Endothelial cell of umbilical vein (primary cell): ENCODE measurements around the gene FLVCR2. TPM values are rescaled to one million over a fixed set of nuclear protein-coding genes. Genes with fewer than 3 reads are reported as not detected.

Experiments
- BruUV-seq: library from RNA; stranded (reverse); fragments of 400-500 nt; replicated peaks from 2 replicates; lab custom pipeline; 2021; lab: Mats Ljungman, UMichigan
- CTCF ChIA-PET: fragments of 300-600, 350-600 bp; sonication (Branson Sonifier 250); formaldehyde crosslinking; loops from one replicate; lab custom pipeline; 2021; ENCODE audit warnings: antibody characterized with exemption, inconsistent platforms; lab: Charles Lee
- POLR2A ChIA-PET: fragments of 300-600, 350-600 bp; sonication (Branson Sonifier 250); formaldehyde crosslinking; loops from one replicate; lab custom pipeline; 2021; ENCODE audit warnings: antibody characterized with exemption, inconsistent platforms; lab: Charles Lee
- DNase-seq: peaks from one replicate; pipeline ENCODE4 v3.0.0-alpha.2; 2011; ENCODE audit warnings: low read depth, low spot score
- FAIRE-seq: peaks from 2 replicates; lab custom pipeline; 2011; peaks lifted over from hg19 to GRCh38; lab: Jason Lieb, UNC
- H2AFZ ChIP-seq: 2 replicates; pipeline ENCODE4 v1.6.0; 2012; ENCODE audit warnings: low read depth, low read length, control low read depth, inconsistent platforms
- H3K27ac ChIP-seq: 2 replicates; pipeline ENCODE4 v1.5.1; 2011; ENCODE audit warnings: low read depth, mild to moderate bottlenecking, control low read depth, low read length, moderate library complexity; ENCODE audit not compliant: insufficient read depth
- H3K27me3 ChIP-seq, 2 experiments: 2 replicates each; pipeline versions ENCODE4 v1.6.0 to v1.6.1; 2011; ENCODE audit warnings: low read length in 2 of 2, mixed read lengths in 1 of 2; ENCODE audit not compliant: control insufficient read depth in 2 of 2, insufficient read depth in 2 of 2
- H3K36me3 ChIP-seq, 2 experiments: 2 replicates in 1 of 2; 3 replicates in 1 of 2; pipeline ENCODE4 v1.5.1; 2011; ENCODE audit warnings: low read length in 2 of 2, mild to moderate bottlenecking in 1 of 2, moderate library complexity in 1 of 2; ENCODE audit not compliant: control insufficient read depth in 2 of 2, insufficient read depth in 2 of 2; ENCODE audit errors: extremely low read depth in 1 of 2
- H3K4me1 ChIP-seq: 3 replicates; pipeline ENCODE4 v1.5.1; 2011; ENCODE audit warnings: mild to moderate bottlenecking, low read length; ENCODE audit not compliant: control insufficient read depth, insufficient read depth; ENCODE audit errors: extremely low read depth
- H3K4me2 ChIP-seq: 2 replicates; pipeline ENCODE4 v1.6.1; 2011; ENCODE audit warnings: low read length, control low read depth, mixed read lengths; ENCODE audit not compliant: insufficient read depth
- H3K4me3 ChIP-seq, 3 experiments: fragments of 200-600 bp in 1 of 3; sonication (generic), shearing (Covaris generic) in 1 of 3; replicated peaks in 1 of 3; 2 replicates each; pipeline ENCODE4 v1.5.1; 2011 to 2016; ENCODE audit warnings: control low read depth in 3 of 3, low read length in 3 of 3, mild to moderate bottlenecking in 2 of 3, inconsistent platforms in 1 of 3, low read depth in 1 of 3, moderate library complexity in 1 of 3; ENCODE audit not compliant: insufficient read depth in 1 of 3
- H3K79me2 ChIP-seq: 2 replicates; pipeline ENCODE4 v1.6.0; 2012; ENCODE audit warnings: low read length, inconsistent platforms; ENCODE audit not compliant: control insufficient read depth, insufficient read depth
- H3K9ac ChIP-seq: replicated peaks from 2 replicates; pipeline ENCODE3; 2011; ENCODE audit warnings: low read length, control low read depth; ENCODE audit not compliant: insufficient read depth; ENCODE audit errors: extremely low read depth
- H3K9me1 ChIP-seq: replicated peaks from 3 replicates; pipeline ENCODE4 v1.6.0; 2011; ENCODE audit warnings: mild to moderate bottlenecking, low read length; ENCODE audit not compliant: control insufficient read depth, insufficient read depth; ENCODE audit errors: extremely low read depth
- H3K9me3 ChIP-seq: replicated peaks from 2 replicates; pipeline ENCODE4 v1.5.1; 2012; ENCODE audit warnings: low read length, inconsistent platforms; ENCODE audit not compliant: control insufficient read depth, insufficient read depth
- H4K20me1 ChIP-seq: replicated peaks from 2 replicates; pipeline ENCODE3; 2011; ENCODE audit warnings: mild to moderate bottlenecking, low read length; ENCODE audit not compliant: control insufficient read depth, insufficient read depth; ENCODE audit errors: extremely low read depth
- EZH2 ChIP-seq: IDR thresholded peaks from 2 replicates; pipeline ENCODE4 v1.6.1; 2012; ENCODE audit warnings: borderline replicate concordance, low read depth, mild to moderate bottlenecking, moderate library complexity, low read length, inconsistent platforms; ENCODE audit not compliant: severe bottlenecking
- FOS ChIP-seq: IDR thresholded peaks from 2 replicates; pipeline ENCODE4 v1.6.1; 2011; ENCODE audit warnings: mild to moderate bottlenecking, low read length, moderate library complexity, borderline replicate concordance; ENCODE audit not compliant: insufficient read depth
- GATA2 ChIP-seq: IDR thresholded peaks from 2 replicates; pipeline ENCODE4 v1.7.0; 2011; ENCODE audit warnings: low read depth, mild to moderate bottlenecking, moderate library complexity, mixed read lengths, low read length; ENCODE audit not compliant: insufficient read length, insufficient read depth
- JUN ChIP-seq: IDR thresholded peaks from 2 replicates; pipeline ENCODE4 v1.6.1; 2011; ENCODE audit warnings: borderline replicate concordance, low read depth; ENCODE audit not compliant: insufficient read length, insufficient read depth
- MAX ChIP-seq: IDR thresholded peaks from 2 replicates; pipeline ENCODE4 v1.6.1; 2011; ENCODE audit not compliant: insufficient read depth, insufficient read length
- MYC ChIP-seq: IDR thresholded peaks from one replicate; pipeline ENCODE4 v1.6.1; 2011; ENCODE audit warnings: mild to moderate bottlenecking, low read depth, low read length
- POLR2A ChIP-seq: IDR thresholded peaks from 2 replicates; pipeline ENCODE4 v1.6.1; 2012; ENCODE audit warnings: low read depth, mild to moderate bottlenecking, control low read depth, low read length
- POLR2AphosphoS5 ChIP-seq: IDR thresholded peaks from 2 replicates; pipeline ENCODE4 v1.6.1; 2012; ENCODE audit warnings: low read depth, mild to moderate bottlenecking, control low read depth, low read length, moderate library complexity; ENCODE audit not compliant: insufficient read depth
- dilution Hi-C: fragments of 300-500 bp; cut with MboI; formaldehyde crosslinking; loops from one replicate; pipeline ENCODE4 v1.15.0; 2019; ENCODE audit warnings: low sequenced_read_pairs; ENCODE audit not compliant: extremely low pct_ligation_motif_present
- intact Hi-C: fragments of 100-400 bp; cut with micrococcal nuclease; formaldehyde crosslinking; loops from one replicate; pipeline ENCODE4 v1.10.0; 2022
- polyA plus RNA-seq, 4 experiments: library from polyadenylated mRNA; depleted of rRNA in 3 of 4; stranded (reverse) in 3 of 4; unstranded in 1 of 4; fragments of >200 nt; gene quantifications; 2 replicates each; pipeline versions ENCODE4 v1.2.1 to v1.2.3, GENCODE V29; 2011 to 2012; ENCODE audit warnings: missing spikeins in 1 of 4
- total RNA-seq: library from RNA; stranded (reverse); gene quantifications from 2 replicates; pipeline ENCODE4 v1.2.3, GENCODE V29; 2021
- TF ChIP-seq, protein P1 (sequence below), 2 donors: IDR thresholded peaks; 1 replicate in 1 of 2; 2 replicates in 1 of 2; pipeline ENCODE4 v1.5.1; 2011; ENCODE audit warnings: low read length in 2 of 2, mild to moderate bottlenecking in 2 of 2, moderate library complexity in 2 of 2, control low read depth in 1 of 2, inconsistent platforms in 1 of 2, low read depth in 1 of 2; ENCODE audit not compliant: insufficient read depth in 1 of 2; ENCODE audit errors: extremely low read depth in 1 of 2

The FLVCR2 gene
- total and polyA plus RNA-seq, 2 donors (not counting 3 experiments of a cell fraction or from before 2014, with no cell fraction given), result 1.4 to 4.9 TPM

DNA sequence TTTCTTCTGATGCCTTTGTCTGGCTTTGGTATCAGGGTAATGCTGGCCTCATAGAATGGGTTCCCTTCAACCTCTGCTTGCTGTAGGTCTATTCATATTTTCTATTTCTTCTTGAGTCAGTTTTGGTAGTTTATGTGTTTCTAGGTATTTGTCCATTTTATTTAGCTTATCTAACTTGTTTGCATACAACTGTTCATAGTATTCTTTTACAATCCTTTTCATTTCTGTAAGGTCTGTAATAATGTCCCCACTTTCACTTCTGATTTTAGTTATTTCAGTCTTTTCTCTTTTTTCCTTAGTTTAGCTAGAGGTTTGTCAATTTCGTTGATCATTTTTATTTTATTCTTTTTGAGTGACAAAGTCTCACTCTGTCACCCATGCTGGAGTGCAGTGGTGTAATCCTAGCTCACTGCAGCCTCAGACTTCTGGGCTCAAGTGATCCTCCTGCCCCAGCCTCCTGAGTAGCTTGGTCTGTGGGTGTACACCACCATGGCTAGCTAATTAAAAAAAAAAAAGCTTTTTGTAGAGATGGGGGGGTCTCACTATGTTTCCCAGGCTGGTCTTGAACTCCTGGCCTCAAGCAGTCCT lies 94.3 kb downstream of the FLVCR2 start:
- Histone ChIP-seq H3K27ac (no peak overlapping the region), H3K9ac (no peak overlapping the region), H3K79me2 (peaks cover 64% of the 10 kb centered on the region), H3K4me2 (no peak overlapping the region), H3K36me3 (peaks cover 2 to 12% of the 10 kb centered on the region in 2 experiments), H3K9me3 (no peaks in the 10 kb centered on the region), H2AFZ (no peak overlapping the region), H4K20me1 (no peaks in the 10 kb centered on the region), H3K27me3 (no peaks in the 10 kb centered on the region), H3K9me1 (no peaks in the 10 kb centered on the region), H3K4me3 (no peak overlapping the region), H3K4me1 (no peaks in the 10 kb centered on the region)
- TF ChIP-seq POLR2AphosphoS5 (no peak), POLR2A (no peak), EZH2 (no peak), FOS (no peak), MAX (no peak), JUN (no peak), GATA2 (no peak), MYC (no peak)
- TF ChIP-seq, protein P1, sequence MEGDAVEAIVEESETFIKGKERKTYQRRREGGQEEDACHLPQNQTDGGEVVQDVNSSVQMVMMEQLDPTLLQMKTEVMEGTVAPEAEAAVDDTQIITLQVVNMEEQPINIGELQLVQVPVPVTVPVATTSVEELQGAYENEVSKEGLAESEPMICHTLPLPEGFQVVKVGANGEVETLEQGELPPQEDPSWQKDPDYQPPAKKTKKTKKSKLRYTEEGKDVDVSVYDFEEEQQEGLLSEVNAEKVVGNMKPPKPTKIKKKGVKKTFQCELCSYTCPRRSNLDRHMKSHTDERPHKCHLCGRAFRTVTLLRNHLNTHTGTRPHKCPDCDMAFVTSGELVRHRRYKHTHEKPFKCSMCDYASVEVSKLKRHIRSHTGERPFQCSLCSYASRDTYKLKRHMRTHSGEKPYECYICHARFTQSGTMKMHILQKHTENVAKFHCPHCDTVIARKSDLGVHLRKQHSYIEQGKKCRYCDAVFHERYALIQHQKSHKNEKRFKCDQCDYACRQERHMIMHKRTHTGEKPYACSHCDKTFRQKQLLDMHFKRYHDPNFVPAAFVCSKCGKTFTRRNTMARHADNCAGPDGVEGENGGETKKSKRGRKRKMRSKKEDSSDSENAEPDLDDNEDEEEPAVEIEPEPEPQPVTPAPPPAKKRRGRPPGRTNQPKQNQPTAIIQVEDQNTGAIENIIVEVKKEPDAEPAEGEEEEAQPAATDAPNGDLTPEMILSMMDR (IDR thresholded peaks at IDR 0.05; ENCODE audit: extremely low read depth in 1 of 2, insufficient read depth in 1 of 2, low read depth in 1 of 2, low read length in 2 of 2), result no peak
- POLR2A ChIA-PET, result no interaction called here
- FAIRE-seq (no peak), DNase-seq (no peak)
- CTCF ChIA-PET, result interaction anchor here (0.6 to 2.1 kb wide), 3 partner anchors 36 to 550 kb away, joined by 3 to 5 read pairs (median 3); no protein-coding TSS in a partner anchor
- intact Hi-C loops (no loop called here), dilution Hi-C loops (no loop called here)
- BruUV-seq, result no TSS peak
